OCI-LY1 (cell line): ENCODE measurements around the gene SLC26A8.

ENCODE experiments used
- H2AFZ ChIP-seq: fragments of 200-600 bp; sonication (generic), shearing (Covaris generic); 2 replicates; pipeline ENCODE4 v1.6.0; 2014; ENCODE audit warnings: antibody characterized with exemption, mild to moderate bottlenecking, low read length
- H3F3A ChIP-seq: fragments of 200-600 bp; sonication (generic), shearing (Covaris generic); 2 replicates; pipeline ENCODE4 v1.6.0; 2014; ENCODE audit warnings: mild to moderate bottlenecking, antibody characterized with exemption, low read length, moderate library complexity; ENCODE audit not compliant: insufficient read depth
- H3K27ac ChIP-seq: fragments of 200-600 bp; sonication (generic); 2 replicates; pipeline ENCODE4 v1.5.1; 2014; ENCODE audit warnings: low read length, mixed run types, mild to moderate bottlenecking, low read depth; ENCODE audit not compliant: poor library complexity, severe bottlenecking
- H3K27me3 ChIP-seq: fragments of 200-600 bp; sonication (generic); 2 replicates; pipeline ENCODE4 v1.6.0; 2014; ENCODE audit warnings: antibody characterized with exemption, mild to moderate bottlenecking, low read length, moderate library complexity; ENCODE audit not compliant: insufficient read depth
- H3K36me3 ChIP-seq: fragments of 200-600 bp; sonication (generic); 2 replicates; pipeline ENCODE4 v1.6.1; 2014; ENCODE audit warnings: mild to moderate bottlenecking, antibody characterized with exemption, low read length, moderate library complexity, mixed read lengths; ENCODE audit not compliant: insufficient read depth
- H3K4me1 ChIP-seq: fragments of 200-600 bp; sonication (generic); 2 replicates; pipeline ENCODE4 v1.5.1; 2014; ENCODE audit warnings: mild to moderate bottlenecking, low read length, moderate library complexity; ENCODE audit not compliant: insufficient read depth, severe bottlenecking
- H3K4me2 ChIP-seq: fragments of 200-600 bp; sonication (generic), shearing (Covaris generic); 2 replicates; pipeline ENCODE4 v1.6.1; 2014; ENCODE audit warnings: low read length
- H3K4me3 ChIP-seq: fragments of 200-600 bp; sonication (generic); 2 replicates; pipeline ENCODE4 v1.5.1; 2014; ENCODE audit warnings: low read length, low read depth, mild to moderate bottlenecking, mixed read lengths; ENCODE audit not compliant: poor library complexity, severe bottlenecking
- H3K79me2 ChIP-seq: fragments of 200-600 bp; shearing (Covaris generic); 2 replicates; pipeline ENCODE4 v1.6.1; 2016; ENCODE audit warnings: mixed run types, low read length, mixed read lengths; ENCODE audit not compliant: insufficient read depth
- H3K9ac ChIP-seq: fragments of 200-600 bp; sonication (generic), shearing (Covaris generic); 2 replicates; pipeline ENCODE4 v1.6.1; 2014; ENCODE audit warnings: mild to moderate bottlenecking, low read length, mixed read lengths
- H3K9me2 ChIP-seq: fragments of 200-600 bp; sonication (generic), shearing (Covaris generic); 2 replicates; pipeline ENCODE4 v1.6.1; 2014; ENCODE audit warnings: low read depth, mild to moderate bottlenecking, low read length, mixed read lengths
- H3K9me3 ChIP-seq: fragments of 200-600 bp; shearing (Covaris generic); 2 replicates; pipeline ENCODE4 v1.6.1; 2014; ENCODE audit warnings: low read length, mixed read lengths
- H4K20me1 ChIP-seq: fragments of 200-600 bp; sonication (generic), shearing (Covaris generic); 2 replicates; pipeline ENCODE4 v1.6.0; 2016; ENCODE audit warnings: mild to moderate bottlenecking, low read length; ENCODE audit not compliant: insufficient read depth
- EZH2 ChIP-seq: fragments of 200-600 bp; sonication (generic), shearing (Covaris generic); IDR thresholded peaks from 2 replicates; pipeline ENCODE4 v1.8.0; 2017; ENCODE audit warnings: borderline replicate concordance, mixed run types, mild to moderate bottlenecking, antibody characterized with exemption, low read length, moderate library complexity, mixed read lengths
- TF ChIP-seq, protein P1 (sequence below): fragments of 200-600 bp; sonication (generic), shearing (Covaris generic); IDR thresholded peaks from 2 replicates; pipeline ENCODE4 v1.5.1; 2017; ENCODE audit warnings: mild to moderate bottlenecking, antibody characterized with exemption, low read length, moderate library complexity, mixed read lengths

The SLC26A8 gene

DNA sequence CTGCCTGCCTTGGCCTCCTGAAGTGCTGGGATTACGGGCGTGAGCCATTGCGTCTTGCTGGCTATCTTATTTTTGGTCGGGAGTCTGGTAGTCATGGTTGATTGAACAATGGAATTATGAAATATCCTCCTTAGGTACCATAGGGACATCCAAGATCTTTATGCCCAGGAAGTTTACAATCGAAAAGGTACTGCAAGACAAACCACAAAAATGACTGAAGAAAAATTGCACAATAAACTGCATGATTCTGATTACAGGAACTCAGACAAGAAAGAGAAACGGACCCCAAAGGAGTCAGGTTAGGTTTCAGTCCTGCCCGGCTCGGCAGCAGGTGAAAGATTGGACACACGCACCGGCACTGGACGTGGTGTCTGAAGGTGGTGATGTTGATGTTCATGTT is 5.3 kb downstream of the SLC26A8 start:
- Histone ChIP-seq H3K9me3 (no peaks in the 10 kb centered on the region), H3K4me2 (no peak overlapping the region), H3K9me2 (no peaks in the 10 kb centered on the region), H3K4me3 (no peak overlapping the region), H3K27me3 (no peaks in the 10 kb centered on the region; the same call in 1 of the 2 replicates), H3K9ac (no peak overlapping the region), H3K36me3 (no peaks in the 10 kb centered on the region), H4K20me1 (no peaks in the 10 kb centered on the region), H2AFZ (no peak overlapping the region), H3K4me1 (peaks cover 2% of the 10 kb centered on the region), H3K79me2 (no peaks in the 10 kb centered on the region), H3K27ac (no peak overlapping the region), H3F3A (no peaks in the 10 kb centered on the region)
- TF ChIP-seq, protein P1, sequence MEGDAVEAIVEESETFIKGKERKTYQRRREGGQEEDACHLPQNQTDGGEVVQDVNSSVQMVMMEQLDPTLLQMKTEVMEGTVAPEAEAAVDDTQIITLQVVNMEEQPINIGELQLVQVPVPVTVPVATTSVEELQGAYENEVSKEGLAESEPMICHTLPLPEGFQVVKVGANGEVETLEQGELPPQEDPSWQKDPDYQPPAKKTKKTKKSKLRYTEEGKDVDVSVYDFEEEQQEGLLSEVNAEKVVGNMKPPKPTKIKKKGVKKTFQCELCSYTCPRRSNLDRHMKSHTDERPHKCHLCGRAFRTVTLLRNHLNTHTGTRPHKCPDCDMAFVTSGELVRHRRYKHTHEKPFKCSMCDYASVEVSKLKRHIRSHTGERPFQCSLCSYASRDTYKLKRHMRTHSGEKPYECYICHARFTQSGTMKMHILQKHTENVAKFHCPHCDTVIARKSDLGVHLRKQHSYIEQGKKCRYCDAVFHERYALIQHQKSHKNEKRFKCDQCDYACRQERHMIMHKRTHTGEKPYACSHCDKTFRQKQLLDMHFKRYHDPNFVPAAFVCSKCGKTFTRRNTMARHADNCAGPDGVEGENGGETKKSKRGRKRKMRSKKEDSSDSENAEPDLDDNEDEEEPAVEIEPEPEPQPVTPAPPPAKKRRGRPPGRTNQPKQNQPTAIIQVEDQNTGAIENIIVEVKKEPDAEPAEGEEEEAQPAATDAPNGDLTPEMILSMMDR, result no peak
- TF ChIP-seq EZH2, result no peak

DNA sequence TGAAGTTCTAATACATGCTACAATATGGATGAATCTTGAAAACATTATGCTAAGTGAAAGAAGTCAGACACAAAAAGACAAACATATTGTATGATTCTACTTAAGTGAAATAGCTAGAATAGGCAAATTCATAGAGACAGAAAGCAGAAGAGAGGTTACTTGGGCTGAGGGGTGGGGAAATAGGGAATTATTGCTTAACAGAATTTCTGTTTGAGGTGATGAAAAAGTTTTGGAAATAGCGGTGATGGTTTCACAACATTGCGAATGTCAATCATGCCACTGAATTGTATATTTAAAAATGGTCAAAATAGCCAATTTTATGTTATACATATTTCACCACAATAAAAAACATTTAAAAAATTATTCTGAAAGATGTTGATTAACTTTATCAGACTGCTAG is 6.1 kb downstream of the SLC26A8 start:
- no peaks in the 10 kb centered on the region for H3K79me2 ChIP-seq
- no peak overlapping the region for H3K27ac ChIP-seq
- H3K36me3 ChIP-seq, result no peaks in the 10 kb centered on the region
- no peak overlapping the region for H2AFZ ChIP-seq
- H3K27me3 ChIP-seq, result no peaks in the 10 kb centered on the region
- H3K4me3 ChIP-seq, result no peak overlapping the region
- H3K9ac ChIP-seq, result no peak overlapping the region
- H3K9me2 ChIP-seq, result no peaks in the 10 kb centered on the region
- no peaks in the 10 kb centered on the region for H3K4me1 ChIP-seq
- no peaks in the 10 kb centered on the region for H3K9me3 ChIP-seq
- no peak overlapping the region for H3K4me2 ChIP-seq
- H3F3A ChIP-seq, result no peaks in the 10 kb centered on the region
- no peak for TF ChIP-seq EZH2
- no peaks in the 10 kb centered on the region for H4K20me1 ChIP-seq

DNA sequence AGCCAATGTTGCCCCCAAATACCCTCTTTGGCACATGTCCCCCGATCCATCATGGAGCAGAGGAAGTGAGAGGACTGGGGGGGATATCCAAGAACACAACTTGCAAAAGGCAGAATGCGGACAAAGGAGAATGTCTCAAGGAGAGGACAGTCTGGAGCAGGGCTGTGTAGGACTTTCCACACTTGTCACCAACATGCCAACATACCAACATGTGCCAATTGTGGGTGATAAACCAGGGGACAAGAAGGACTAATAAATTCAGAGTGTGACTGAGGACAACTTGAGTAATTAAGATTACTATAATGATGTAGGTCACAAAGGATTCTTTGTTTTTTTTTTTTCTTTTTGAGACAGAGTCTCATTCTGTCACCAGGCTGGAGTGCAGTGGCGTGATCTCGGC is 8.8 kb downstream of the SLC26A8 start:
- Histone ChIP-seq H4K20me1 (no peaks in the 10 kb centered on the region), H3K9ac (no peak overlapping the region), H3K9me3 (no peaks in the 10 kb centered on the region), H3K4me2 (no peak overlapping the region), H2AFZ (no peak overlapping the region), H3K27me3 (no peaks in the 10 kb centered on the region), H3K36me3 (no peaks in the 10 kb centered on the region), H3K9me2 (no peaks in the 10 kb centered on the region), H3K4me3 (no peak overlapping the region), H3F3A (no peaks in the 10 kb centered on the region), H3K4me1 (no peaks in the 10 kb centered on the region), H3K27ac (no peak overlapping the region), H3K79me2 (no peaks in the 10 kb centered on the region)
- no peak for TF ChIP-seq EZH2
- TF ChIP-seq, protein P1, result no peak

DNA sequence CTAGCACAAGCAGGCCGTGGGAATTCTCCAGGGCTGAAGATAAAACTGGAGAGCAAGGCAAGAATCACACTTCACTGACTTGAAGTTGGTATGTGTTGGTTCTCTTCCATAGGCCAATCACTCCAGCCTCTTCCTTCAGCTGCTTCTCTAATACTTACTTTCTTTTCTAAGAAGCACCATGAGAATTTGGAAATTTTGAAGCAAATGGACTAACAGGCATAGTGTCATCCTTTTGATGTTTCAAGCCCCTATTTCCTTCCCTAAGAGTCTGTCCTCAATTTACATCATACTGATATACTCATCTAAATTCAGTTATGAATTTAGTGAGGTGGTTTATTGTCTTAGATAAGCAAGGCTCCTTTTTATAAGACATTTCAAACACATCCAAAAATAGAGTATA is 24.0 kb downstream of the SLC26A8 start:
- Histone ChIP-seq H3K79me2 (no peaks in the 10 kb centered on the region), H3K4me3 (no peak overlapping the region), H3K36me3 (no peaks in the 10 kb centered on the region), H3K9me3 (0 out of 2 replicates have a peak, but pooled peaks cover 2% of the 10 kb centered on the region), H3K27me3 (no peaks in the 10 kb centered on the region), H3K9me2 (no peaks in the 10 kb centered on the region), H4K20me1 (no peaks in the 10 kb centered on the region), H3K4me2 (no peak overlapping the region), H3K9ac (no peak overlapping the region), H3K27ac (no peak overlapping the region), H3K4me1 (no peaks in the 10 kb centered on the region), H2AFZ (no peak overlapping the region), H3F3A (no peaks in the 10 kb centered on the region)
- TF ChIP-seq EZH2, result no peak
- TF ChIP-seq, protein P1, result no peak
